NOMO-1 (cell line): ENCODE data around the gene PGAP3.

ENCODE experiments used
- DNase-seq, 2 experiments: peaks; one replicate each; lab custom pipeline; 2025; ENCODE audit not compliant: unreplicated experiment in 2 of 2; lab: John Stamatoyannopoulos, UW

The PGAP3 gene

DNA sequence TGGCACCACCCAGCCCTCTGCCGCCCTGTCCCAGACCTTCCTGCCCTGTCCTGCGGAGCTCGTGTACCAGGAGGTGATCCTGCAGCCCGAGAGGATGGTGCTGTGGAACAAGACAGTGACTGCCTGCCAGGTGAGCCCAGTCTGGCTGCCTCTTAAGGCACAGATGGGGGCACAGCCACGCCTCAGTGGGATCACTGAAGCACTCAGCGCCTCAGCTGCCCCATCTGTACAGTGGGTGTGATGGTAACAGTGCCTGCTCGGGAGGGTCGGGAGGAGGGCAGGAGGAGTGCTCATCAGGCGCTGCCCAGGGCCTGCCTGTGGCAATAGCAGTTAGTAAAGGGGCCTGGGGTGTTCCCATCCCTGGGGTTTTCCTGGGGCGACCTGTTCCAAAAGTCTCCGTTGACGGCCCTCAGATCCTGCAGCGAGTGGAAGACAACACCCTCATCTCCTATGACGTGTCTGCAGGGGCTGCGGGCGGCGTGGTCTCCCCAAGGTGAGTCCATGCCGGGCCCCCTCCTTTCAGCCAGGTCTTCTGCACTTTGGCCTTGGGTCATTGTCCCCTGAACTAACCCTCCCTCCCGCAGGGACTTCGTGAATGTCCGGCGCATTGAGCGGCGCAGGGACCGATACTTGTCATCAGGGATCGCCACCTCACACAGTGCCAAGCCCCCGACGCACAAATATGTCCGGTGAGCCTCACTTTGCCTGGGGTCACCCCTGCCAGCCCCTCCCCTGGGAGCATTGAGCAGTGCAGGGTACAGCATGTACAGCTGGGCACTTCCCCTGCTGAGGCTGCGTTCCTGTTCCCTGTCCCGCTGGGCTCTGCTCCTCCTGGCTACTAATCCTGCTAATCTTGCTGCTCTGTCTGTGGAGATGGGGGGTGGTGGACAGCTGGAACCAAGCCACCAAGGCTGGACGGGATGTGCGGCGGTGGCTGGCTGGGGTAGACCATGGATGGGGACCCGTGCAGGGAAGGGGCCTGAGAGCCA, 27.2 kb downstream of the PGAP3 start:
- DNase-seq, result no peak

- no peak for DNase-seq
Measured at GRCh38 chr17:39660011-39660360, 27.9 kb downstream of the PGAP3 start.

DNA sequence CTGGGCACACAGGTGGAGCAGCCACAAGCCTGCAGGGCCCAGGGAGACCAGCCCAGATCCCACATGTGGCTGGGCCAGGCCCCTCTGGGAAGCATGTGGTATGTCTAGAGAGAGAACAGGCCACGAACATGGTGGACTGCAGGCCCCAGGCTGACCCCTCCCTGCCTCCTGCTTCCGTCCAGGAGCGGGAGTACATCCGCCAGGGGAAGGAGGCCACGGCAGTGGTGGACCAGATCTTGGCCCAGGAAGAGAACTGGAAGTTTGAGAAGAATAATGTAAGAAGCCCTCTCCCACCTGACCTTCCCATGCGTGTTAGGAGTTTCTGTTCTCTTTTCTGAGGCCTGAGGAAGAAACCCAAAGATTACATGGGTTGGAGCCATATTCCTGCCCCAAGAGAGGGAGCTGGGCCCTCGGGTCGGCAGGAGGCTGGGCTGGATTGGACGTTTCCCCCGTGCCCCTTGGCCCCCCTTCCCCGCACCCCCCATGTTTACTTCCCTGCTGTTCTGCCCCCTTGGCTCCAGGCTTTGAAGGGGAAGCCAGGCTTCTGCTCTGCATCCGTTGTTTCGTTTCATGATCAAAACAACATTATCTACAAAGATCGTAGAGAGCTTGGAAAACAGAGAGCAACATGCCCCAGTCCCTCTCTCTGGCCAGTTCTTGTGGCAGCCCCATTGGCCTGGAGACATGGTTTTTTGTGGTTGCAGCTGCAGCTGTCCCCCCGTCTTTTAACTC, 28.4 kb downstream of the PGAP3 start:
- peak in 1 of 2 experiments; percentile 45 for DNase-seq

DNA sequence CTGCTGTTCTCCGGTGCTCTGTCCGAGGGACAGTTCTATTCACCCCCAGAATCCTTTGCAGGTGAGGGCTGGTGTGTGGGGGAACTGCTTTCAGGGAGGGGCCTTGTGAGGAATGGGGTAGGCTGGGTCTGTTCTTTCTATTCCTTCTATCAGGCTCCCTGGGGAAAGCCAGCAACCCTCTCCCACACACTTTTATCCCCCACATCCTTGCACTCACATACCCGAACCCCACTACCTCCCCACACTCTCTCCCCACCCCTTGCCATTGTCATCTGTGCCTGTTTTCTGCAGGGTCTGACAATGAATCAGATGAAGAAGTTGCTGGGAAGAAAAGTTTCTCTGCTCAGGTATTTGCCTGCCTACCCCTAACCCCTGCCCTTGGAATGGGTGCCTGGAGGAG, 29.1 kb downstream of the PGAP3 start:
- no peak for DNase-seq

GRCh38 chr17:39658346-39658745, 29.5 kb downstream of the PGAP3 start:
- DNase-seq, result no peak

DNA sequence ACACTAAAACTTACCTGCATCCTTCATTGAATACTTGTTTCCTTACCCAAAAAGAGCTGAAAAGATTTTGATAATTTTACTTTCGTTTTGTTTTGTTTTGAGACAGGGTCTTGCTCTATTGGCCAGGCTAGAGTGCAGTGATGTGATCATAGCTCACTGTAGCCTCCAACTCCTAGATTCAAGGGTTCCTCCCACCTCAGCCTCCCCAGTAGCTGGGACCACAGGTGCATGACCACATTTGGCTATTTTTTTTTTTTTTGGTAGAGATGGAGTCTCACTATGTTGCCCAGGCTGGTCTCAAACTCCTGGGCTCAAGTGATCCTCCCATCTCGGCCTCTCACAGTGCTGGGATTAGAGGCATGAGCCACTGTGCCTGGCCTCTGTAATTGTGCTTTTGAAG, 32.8 kb downstream of the PGAP3 start:
- DNase-seq, result no peak

GRCh38 chr17:39653662-39654331, 34.1 kb downstream of the PGAP3 start:
- DNase-seq, result peak; percentile 39 to 49

DNA sequence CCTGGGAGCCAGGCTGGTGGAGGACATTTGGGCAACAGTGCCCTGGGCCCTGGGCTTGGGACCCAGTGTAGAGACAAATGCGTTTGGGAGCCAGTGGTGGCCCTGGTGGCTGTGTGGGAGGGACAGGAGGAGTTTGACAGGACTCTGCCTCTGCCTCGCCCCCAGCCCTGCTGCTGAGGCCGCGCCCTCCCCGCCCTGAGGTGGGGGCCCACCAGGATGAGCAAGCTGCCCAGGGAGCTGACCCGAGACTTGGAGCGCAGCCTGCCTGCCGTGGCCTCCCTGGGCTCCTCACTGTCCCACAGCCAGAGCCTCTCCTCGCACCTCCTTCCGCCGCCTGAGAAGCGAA, 34.6 kb downstream of the PGAP3 start:
- DNase-seq, result no peak

DNA sequence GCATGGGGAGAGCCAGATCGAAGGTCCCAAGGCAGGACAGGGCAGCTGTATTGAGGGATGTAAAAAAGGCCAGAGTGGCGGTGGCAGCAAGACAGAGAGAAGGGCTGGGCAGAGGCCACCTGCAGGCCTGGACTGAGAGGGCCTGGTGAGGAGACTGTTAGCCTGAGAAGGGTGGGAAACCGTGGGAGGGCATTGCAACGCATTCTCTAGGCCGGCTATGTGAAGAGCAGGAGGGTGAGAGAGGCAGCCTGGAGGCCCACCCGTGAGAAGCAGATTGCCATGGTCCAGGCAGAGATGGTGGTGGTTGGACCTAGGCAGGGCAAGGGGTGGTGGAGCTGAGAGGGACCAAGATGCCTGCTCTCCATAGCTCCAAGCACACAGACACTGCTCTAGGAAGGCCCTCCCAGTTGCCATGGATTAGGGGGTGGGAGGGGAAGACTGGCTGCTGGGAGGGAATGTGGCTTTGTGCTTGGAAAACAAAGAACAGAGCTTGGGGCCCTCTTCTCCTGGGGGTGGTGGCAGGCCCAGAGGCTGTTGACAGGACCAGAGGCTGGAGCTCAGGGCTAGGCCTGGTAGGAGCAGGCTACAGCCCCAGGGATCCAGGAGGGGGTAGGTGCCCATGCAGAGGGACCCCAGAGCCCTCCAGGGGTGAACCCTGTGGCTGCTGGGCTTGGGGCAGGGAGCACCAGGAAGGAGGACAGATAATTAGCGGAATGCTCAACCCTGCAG, 35.1 kb downstream of the PGAP3 start:
- DNase-seq, result no peak

DNA sequence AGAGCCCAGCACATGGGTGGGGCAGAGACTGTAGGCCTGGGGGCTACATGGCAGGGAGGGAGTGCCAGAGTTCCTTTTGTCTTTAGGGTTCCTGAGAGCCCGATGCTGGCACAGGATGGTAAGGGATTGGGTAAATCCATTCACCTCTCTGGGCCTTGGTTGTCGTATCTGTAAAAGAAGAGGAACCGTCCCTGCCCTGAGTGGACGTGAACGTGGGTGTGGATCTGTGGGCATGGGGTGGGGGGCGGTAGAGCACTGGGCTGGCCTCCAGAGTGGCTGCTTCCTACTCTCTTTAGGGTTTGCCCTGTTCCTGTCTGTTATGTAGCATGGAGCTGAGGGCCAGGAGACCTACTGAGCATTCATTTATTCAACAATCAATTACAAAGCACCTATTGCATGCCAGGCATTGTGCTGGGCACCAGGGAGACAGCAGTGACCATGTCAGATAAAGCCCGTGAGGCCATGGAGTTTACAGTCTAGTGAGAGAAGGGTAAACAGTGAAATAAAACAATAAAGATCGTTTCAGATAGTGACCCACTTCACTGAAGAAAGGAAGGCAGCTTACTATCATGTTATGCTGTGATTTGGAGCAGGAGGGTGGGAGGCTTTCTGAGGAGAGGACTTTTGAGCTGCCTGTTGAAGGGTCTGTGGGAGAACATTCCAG, 35.8 kb downstream of the PGAP3 start:
- no peak for DNase-seq

DNA sequence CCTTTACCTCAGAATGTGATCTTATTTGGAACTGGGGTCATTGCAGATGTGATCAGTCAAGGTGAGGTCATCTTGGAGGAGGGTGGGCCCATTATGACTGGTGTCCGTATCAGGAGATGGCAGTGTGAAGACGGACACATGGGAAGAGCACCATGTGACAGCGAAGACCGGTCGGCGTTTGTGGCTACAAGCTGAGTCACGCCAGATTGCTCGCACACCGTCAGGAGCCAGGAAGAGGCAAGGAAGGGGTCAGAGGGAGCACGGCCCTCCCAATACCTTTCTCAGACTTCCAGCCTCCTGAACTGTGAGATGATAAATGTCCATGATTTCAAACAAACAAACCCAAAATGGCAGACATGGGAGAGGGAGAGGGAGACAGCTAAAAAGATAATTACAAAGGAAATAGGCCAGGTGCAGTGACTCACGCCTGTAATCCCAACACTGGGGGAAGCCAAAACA, 37.7 kb downstream of the PGAP3 start:
- DNase-seq, result no peak

- no peak for DNase-seq
Measured at GRCh38 chr17:39648616-39649366, 39.1 kb downstream of the PGAP3 start.

DNA sequence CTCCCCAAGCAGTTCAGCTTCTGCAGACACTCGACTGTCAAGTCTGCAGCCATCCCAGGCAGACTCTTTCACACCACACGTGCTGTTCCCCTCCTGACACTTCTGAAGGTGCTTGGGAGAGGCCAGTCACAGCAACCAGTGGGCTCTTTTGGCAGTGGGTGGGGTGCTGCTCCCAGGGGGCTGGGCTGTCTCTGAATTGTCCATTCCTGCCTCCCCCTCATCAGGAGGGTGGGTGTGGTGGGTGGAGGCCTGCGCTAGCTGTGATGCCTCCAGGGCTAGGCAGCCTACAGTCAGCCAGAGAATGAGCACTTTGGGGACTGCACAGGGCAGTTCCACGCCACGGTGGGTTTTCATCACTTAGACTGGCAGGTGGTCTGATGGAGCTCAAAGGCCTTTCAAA, 40.6 kb downstream of the PGAP3 start:
- no peak for DNase-seq

DNA sequence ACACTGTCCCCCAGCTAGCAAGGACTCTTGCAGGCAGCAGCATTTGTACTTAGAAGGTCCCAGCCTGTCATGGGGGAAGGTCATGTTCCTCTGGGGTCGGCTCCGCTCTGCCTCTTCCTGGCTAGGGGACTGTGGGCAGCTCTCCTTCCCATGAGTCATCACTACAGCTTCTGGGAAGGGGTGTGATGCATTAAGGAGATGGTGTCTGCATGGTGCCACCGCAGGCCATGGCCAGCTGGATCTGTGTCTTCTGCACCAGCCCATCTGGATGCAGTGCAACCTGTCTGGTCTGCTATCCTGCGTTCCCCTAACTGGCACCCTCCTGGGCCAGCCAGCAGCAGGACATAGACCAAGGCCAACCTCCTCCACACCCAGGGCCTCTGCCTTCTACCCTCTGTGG, 44.6 kb downstream of the PGAP3 start:
- no peak for DNase-seq

DNA sequence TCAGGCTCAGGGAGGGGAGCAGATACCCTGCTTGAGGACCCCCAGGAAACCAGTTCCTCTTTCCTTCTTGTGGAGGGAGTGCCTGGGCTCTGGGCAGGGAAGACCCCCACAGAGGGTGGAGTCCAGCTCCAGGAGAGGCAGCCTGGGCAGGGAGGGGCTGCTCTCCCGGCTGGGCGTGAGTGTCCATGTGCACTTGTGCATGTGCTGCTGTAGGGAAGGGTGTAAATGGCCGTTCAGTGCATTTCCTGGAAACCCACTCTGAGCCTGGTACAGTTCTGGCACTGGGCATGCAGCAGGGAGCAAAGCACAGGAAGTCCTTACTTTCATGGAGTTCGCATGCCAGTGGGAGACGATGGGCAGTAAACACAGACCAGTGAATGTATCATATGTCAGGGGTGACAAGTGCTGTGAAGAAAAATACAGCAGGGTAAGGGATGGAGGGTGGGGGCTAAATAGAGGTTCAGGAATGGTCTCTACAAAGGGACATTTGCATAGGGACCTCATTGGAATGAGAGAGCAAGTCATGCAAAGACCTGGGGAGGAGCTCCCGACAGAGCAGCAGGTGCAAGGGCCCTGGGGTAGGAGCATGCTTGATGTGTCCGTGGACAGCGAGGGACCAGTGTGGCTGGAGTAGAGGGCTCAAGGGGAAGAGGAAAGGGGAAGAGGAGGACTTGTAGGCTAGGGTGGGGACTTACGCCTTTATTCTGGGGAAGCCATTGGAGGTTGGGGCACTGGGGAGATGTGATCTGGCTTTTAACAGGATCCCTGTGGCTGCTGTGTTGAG, 45.4 kb downstream of the PGAP3 start:
- DNase-seq, result no peak

DNA sequence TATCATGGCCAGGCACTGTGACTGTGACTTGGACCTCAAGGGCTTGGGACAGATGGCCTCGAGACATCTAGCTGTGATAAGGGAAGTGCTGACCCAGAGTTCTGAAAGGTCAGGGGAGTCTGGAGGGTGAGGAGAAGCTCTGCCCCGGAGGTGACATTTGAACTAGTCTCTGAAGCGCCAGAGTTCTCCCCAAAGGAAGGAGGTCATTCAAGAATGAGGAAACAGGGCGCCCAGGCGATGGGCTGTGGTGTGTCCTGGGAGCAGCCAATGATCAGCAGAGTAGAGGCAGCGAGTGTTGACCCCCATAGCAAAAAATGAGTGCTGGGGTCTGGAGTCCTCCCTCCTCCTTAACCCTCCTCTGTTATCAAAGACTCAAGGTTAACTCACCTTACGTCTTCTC, 46.0 kb downstream of the PGAP3 start:
- DNase-seq, result no peak

GRCh38 chr17:39641097-39641496, 46.8 kb downstream of the PGAP3 start:
- no peak for DNase-seq

DNA sequence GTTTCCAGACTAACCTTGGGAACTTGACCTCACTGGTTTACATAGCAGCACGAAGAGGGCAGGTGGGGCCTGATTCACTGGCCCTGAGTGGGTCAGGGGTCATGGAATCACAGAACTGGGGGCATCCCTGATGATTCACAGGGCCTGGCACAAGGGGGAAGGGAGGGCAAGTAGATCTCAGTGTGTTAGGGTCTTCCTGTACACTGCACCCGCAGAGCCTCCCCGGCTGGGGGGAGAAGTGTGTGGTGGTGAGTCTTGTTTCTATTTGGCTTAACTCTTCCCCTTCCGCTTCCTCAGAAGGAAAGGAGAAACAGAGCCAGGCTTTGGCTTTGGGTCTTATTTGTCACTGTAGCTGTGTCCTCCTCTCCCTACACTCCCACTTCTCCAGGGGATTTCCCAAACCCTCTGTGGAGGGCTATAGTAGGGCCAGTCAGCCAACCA, 47.2 kb downstream of the PGAP3 start:
- DNase-seq, result no peak
